Raji (cell line): ENCODE measurements around the gene ARMS2.

ENCODE experiments used
- POLR2A ChIP-seq: IDR thresholded peaks from 2 replicates; pipeline ENCODE4 v1.6.1; 2011; ENCODE audit warnings: low read depth, low read length, control low read depth; ENCODE audit not compliant: insufficient read depth

Gene ARMS2

GRCh38 chr10:122454603-122455080 is at the start of gene ARMS2:
ARMS2 (plus strand) TSS chr10:122454653; CDS start chr10:122454728, 75 bp downstream.
- TF ChIP-seq POLR2A, result no peak

- TF ChIP-seq POLR2A, result no peak
Measured at GRCh38 chr10:122407375-122408125, 46.9 kb upstream of the ARMS2 start.

- TF ChIP-seq POLR2A, result no peak
Measured at GRCh38 chr10:122413327-122413726, 41.1 kb upstream of the ARMS2 start.

- TF ChIP-seq POLR2A, result no peak
Measured at GRCh38 chr10:122417667-122418066, 36.8 kb upstream of the ARMS2 start.

- no peak for TF ChIP-seq POLR2A
Measured at GRCh38 chr10:122419016-122419415, 35.4 kb upstream of the ARMS2 start.

GRCh38 chr10:122419876-122420623 is 34.4 kb upstream of the ARMS2 start:
- no peak for TF ChIP-seq POLR2A

GRCh38 chr10:122420624-122421007 is 33.8 kb upstream of the ARMS2 start:
- no peak for TF ChIP-seq POLR2A

- TF ChIP-seq POLR2A, result no peak
Measured at GRCh38 chr10:122421054-122421625, 33.3 kb upstream of the ARMS2 start.

GRCh38 chr10:122421742-122422141 is 32.7 kb upstream of the ARMS2 start:
- no peak for TF ChIP-seq POLR2A

GRCh38 chr10:122422266-122422989 is 32.0 kb upstream of the ARMS2 start:
- TF ChIP-seq POLR2A, result no peak

- no peak for TF ChIP-seq POLR2A
Measured at GRCh38 chr10:122424059-122424458, 30.4 kb upstream of the ARMS2 start.

- no peak for TF ChIP-seq POLR2A
Measured at GRCh38 chr10:122426829-122427228, 27.6 kb upstream of the ARMS2 start.

- TF ChIP-seq POLR2A, result no peak
Measured at GRCh38 chr10:122427280-122427679, 27.2 kb upstream of the ARMS2 start.

- TF ChIP-seq POLR2A, result no peak
Measured at GRCh38 chr10:122435212-122435827, 19.1 kb upstream of the ARMS2 start.

GRCh38 chr10:122441961-122442360 is 12.5 kb upstream of the ARMS2 start:
- no peak for TF ChIP-seq POLR2A
